ENCODE measurements around the gene DNAJC2.
"Not testable (repeated sequence)": the region's sequence is repeated elsewhere in the genome, so short reads cannot be mapped to it uniquely, and the experiment has no call there.

DNA sequence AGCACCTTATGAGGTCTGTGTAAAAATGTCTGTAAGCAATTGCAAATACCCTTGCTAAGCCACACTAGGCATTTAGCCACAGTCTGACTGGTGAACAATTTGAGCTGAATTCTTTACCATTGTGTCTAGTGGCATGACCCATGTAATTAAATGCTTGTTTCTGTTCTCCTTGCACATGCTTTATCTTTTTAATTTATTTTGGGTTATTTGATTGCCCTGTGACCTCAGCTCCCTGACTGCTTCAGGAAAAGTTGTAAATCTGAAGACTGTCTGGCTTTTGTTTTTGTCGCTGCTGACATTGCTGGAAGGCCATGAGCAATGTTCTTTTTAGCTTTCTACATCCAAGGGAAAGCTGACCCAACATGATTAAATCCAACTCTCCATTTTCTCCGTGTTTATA is 78.3 kb downstream of the DNAJC2 start:
- not testable (repeated sequence) for TF ChIP-seq L3MBTL2 (conservative IDR thresholded peaks at IDR 0.05); CTBP1 (IDR thresholded peaks at IDR 0.05; ENCODE audit: borderline replicate concordance); SP1 (IDR thresholded peaks at IDR 0.05); ARNT (IDR thresholded peaks at IDR 0.05); LEF1 (IDR thresholded peaks at IDR 0.05; ENCODE audit: borderline replicate concordance); ELF4 (IDR thresholded peaks at IDR 0.05); HDGF (IDR thresholded peaks at IDR 0.05; ENCODE audit: borderline replicate concordance); FOXK2 (IDR thresholded peaks at IDR 0.05)
